LHCN-M2 (cell line): ENCODE results near the gene PRKN. TPM values are rescaled to one million over a fixed set of nuclear protein-coding genes. Genes with fewer than 3 reads are reported as not detected.

Source experiments
- total RNA-seq: library from RNA; depleted of rRNA; stranded (reverse); fragments of >200 nt; gene quantifications from 2 replicates; pipeline ENCODE4 v1.2.3, GENCODE V29; 2014; rRNA removed

PRKN gene
- total RNA-seq, 1 experiment from 2014 or later, result 2.4 TPM

Other genes with a start within 250 kb of the PRKN start
- gene PACRG, start 208 bp upstream of the PRKN start, total RNA-seq, result 0.75 TPM in 1 of 2 replicates, not detected in the other